HG03342 (cell line): Measurements from ENCODE around the gene FADS3.
A peak's percentile ranks its signal among the peaks of the same experiment; 100 is the strongest.

Source experiments
- ATAC-seq: cut with Tn5 transposase; IDR thresholded peaks from one replicate; pipeline ENCODE4 v1.9.1; 2021; ENCODE audit warnings: mild to moderate bottlenecking, moderate library complexity; ENCODE audit not compliant: unreplicated experiment

Gene FADS3

GRCh38 chr11:61891331-61892084 is at the start of gene FADS3:
TSS of gene FADS3 (minus strand) at chr11:61891545. CDS start at chr11:61891381, 164 bp downstream.
- ATAC-seq: peak; percentile 46

GRCh38 chr11:61940466-61940865 is 49.1 kb upstream of the FADS3 start:
- no peak for ATAC-seq

- ATAC-seq: no peak
Observed at GRCh38 chr11:61935861-61936260, 44.5 kb upstream of the FADS3 start.

- no peak for ATAC-seq
Observed at GRCh38 chr11:61930933-61931332, 39.6 kb upstream of the FADS3 start.

- no peak for ATAC-seq
Observed at GRCh38 chr11:61928606-61929005, 37.3 kb upstream of the FADS3 start.

- ATAC-seq: no peak
Observed at GRCh38 chr11:61927501-61927900, 36.2 kb upstream of the FADS3 start.

GRCh38 chr11:61926235-61926634 is 34.9 kb upstream of the FADS3 start:
- no peak for ATAC-seq

GRCh38 chr11:61925736-61926135 is 34.4 kb upstream of the FADS3 start:
- no peak for ATAC-seq

GRCh38 chr11:61924064-61924455 is 32.7 kb upstream of the FADS3 start:
- ATAC-seq: no peak

- ATAC-seq: no peak
Observed at GRCh38 chr11:61923166-61924063, 32.1 kb upstream of the FADS3 start.

- no peak for ATAC-seq
Observed at GRCh38 chr11:61922539-61922938, 31.2 kb upstream of the FADS3 start.

- ATAC-seq: no peak
Observed at GRCh38 chr11:61921446-61921845, 30.1 kb upstream of the FADS3 start.

- no peak for ATAC-seq
Observed at GRCh38 chr11:61919705-61920631, 28.6 kb upstream of the FADS3 start.

- no peak for ATAC-seq
Observed at GRCh38 chr11:61918938-61919704, 27.8 kb upstream of the FADS3 start.

GRCh38 chr11:61918251-61918937 is 27.0 kb upstream of the FADS3 start:
- ATAC-seq: no peak

GRCh38 chr11:61917334-61918109 is 26.2 kb upstream of the FADS3 start, which contains the start of gene RAB3IL1:
TSS of gene RAB3IL1 (minus strand) at chr11:61917566. CDS start at chr11:61917367, 199 bp downstream.
- ATAC-seq: no peak

GRCh38 chr11:61916737-61917333 is 25.5 kb upstream of the FADS3 start:
- no peak for ATAC-seq

GRCh38 chr11:61914471-61915171 is 23.3 kb upstream of the FADS3 start:
- ATAC-seq: no peak
